Measurements from ENCODE around the gene PRKAG3.

PRKAG3 gene

GRCh38 chr2:218831378-218831990 is at the start of gene PRKAG3:
PRKAG3 (minus strand) TSS chr2:218831803.
- no peak for DNase-seq (ENCODE audit: low read depth in 2 of 2)

GRCh38 chr2:218880859-218881594 is 49.4 kb upstream of the PRKAG3 start:
- DNase-seq (ENCODE audit: low read depth in 2 of 2) = no peak

GRCh38 chr2:218880102-218880858 is 48.7 kb upstream of the PRKAG3 start, which contains the start of gene WNT10A:
WNT10A (plus strand) TSS chr2:218880852; CDS start chr2:218880996, 144 bp downstream.
- DNase-seq (ENCODE audit: low read depth in 2 of 2) = no peak

DNA sequence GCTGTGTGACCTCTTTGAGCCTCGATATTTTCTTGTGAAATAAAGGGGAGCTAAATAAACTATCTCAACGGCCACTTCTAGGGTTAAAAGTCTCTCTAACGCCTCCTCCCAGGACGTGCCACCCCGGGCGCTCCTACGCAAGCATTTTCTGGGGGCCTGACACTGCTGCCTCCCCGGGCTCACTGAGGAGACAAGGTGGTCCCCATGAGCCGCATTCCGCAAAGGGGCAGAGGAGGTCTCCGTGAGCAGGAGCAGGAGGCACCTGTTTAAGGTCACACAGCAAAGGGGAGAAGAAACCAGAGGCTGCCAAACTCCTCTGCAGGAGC is 48.1 kb upstream of the PRKAG3 start:
- no peak for DNase-seq (ENCODE audit: low read depth in 2 of 2)

DNA sequence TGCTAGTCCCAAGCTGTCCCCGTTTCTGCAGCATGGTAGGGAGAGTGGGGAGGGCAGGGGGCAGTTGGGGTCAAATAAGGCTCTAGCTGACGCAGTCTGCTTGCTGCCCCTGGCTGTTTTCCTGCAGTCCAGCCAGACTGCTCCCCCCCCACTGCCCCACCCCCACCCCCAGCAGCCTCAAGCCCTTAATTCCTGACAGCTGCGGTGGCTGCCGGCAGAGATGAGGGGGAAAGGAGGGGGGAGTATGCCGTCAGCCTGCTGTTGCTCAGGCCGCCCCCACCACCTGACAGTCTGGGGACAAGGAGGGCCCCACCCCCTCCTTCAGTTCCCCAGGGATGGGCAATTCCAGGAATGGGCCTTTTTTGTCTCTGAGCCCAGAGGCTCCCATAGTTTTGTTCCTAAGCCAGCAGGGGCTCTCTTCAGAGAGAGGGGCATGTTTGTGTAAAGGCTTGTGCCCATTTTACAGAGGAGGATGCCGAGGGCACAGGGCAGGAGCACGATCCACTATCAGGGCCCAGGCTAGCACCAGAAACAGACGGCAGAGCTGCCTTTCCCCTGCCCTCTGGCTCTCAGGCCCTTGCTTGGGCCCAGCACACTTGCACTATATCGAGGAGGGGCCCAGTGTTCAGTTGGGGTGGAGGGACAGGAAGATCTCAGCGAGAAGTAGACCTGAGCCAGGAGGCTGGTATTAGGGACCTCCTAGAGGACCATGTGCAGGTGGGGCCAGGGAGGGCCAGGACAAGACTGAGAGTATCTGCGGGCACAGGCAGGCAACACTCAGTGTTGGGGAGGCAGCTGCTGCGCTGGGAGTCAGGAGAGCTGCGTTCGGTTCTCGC is 47.5 kb upstream of the PRKAG3 start:
- no peak for DNase-seq (ENCODE audit: low read depth in 2 of 2)

DNA sequence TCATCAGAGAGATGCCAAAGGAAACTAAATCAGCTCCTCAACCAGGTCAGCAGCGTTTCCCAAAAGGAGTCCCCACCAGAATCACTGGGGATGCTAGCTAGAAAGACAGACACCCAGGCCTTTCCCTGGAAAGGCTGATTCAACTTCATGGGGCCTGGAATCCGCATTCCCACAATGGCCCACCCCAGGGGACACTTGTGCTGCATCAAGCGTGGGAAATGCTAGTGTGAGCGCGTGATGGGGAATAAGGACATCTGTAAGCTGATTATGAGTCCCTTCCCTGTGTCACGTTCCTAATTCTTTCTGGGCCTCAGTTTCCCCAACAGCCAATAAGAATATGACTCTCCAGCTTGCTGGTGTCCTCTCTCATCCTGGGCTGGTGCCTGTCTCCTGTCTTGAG is 46.9 kb upstream of the PRKAG3 start:
- DNase-seq (ENCODE audit: low read depth in 2 of 2) = no peak

DNA sequence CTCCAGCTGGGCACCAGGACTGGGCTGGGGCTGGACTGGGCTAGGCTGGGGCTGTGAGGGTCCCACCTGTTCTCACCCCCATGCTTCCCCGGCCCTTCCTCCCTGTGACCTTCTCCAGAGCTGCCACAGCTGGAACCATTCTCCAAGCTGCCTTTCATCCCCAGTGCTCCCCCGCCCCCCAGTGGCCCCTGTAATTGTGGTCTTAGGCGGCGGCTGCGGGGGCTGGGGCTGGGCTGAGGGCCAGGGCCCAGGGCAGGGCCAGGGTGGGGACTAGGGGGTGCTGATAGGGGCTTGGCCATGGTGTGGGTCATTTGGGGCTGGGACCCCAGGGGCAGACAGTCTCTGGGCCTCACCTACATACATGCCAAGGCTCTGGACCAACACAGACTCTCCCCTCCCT is 46.3 kb upstream of the PRKAG3 start:
- DNase-seq (ENCODE audit: low read depth in 2 of 2) = no peak

- DNase-seq (ENCODE audit: low read depth in 2 of 2) = no peak
Measured at GRCh38 chr2:218877331-218877730, 45.7 kb upstream of the PRKAG3 start.

- DNase-seq (ENCODE audit: low read depth in 2 of 2) = peak in 1 of 2 experiments; percentile 20
Measured at GRCh38 chr2:218876562-218877219, 45.1 kb upstream of the PRKAG3 start.

DNA sequence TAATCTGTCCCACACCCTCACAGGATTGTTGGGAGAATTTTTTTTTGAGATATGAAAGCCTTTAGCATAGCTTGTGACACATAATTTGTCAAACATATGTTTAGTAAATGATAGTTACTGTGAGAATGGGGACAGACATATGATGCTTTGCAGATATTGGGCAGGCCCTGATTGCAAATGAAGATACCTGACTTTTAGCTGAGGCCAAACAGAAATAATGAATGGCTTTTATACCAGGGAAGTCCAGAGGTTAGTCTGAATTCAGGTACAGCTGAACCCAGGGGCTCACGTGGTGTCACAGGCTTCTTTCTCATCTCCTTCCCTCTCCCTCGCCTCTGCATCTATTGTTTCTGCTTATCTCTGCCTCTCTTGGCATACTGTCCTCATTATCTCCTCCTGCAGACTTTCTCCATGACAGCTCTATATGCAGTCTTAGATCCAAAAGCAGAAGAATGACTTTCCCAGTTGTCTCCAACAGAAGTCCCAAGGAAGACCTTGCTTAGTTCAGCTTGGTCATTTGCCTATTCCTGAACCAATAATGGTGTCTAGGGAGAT is 44.2 kb upstream of the PRKAG3 start:
- no peak for DNase-seq (ENCODE audit: low read depth in 2 of 2)

- DNase-seq (ENCODE audit: low read depth in 2 of 2) = no peak
Measured at GRCh38 chr2:218873359-218874194, 42.0 kb upstream of the PRKAG3 start.

GRCh38 chr2:218872645-218873358 is 41.2 kb upstream of the PRKAG3 start:
- DNase-seq (ENCODE audit: low read depth in 2 of 2) = no peak

DNA sequence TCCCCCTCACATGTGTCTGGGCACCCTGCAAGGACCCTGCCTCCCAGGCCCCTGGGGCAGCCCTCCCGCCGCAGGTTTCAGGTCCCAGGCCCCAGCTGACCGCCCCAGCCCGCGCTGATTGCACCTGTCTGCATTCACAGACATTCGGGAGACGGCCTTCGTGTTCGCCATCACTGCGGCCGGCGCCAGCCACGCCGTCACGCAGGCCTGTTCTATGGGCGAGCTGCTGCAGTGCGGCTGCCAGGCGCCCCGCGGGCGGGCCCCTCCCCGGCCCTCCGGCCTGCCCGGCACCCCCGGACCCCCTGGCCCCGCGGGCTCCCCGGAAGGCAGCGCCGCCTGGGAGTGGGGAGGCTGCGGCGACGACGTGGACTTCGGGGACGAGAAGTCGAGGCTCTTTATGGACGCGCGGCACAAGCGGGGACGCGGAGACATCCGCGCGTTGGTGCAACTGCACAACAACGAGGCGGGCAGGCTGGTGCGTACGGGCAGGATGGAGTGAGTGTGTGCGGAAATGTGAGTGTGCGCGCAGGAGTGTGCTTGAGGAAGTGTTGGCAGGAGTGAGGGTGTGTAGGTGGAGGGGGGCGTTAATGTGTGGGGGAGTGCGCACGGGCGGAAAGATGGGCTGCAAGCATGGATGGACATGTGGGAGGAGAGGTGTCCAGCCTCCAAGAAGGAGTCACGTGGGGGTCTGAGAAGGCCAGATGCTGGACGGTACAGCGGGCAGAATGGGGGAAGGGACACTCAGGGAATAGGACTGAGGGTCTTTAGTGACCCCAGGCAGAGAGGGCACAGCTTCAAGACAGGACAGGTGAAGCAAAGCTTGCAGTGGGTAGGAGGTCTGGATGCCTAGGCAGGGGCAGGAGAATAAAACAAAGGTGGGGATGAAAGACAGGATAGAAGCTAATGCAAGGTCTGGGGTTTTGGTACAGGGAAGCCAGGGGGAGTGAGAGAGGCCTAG is 40.0 kb upstream of the PRKAG3 start:
- DNase-seq (ENCODE audit: low read depth in 2 of 2) = no peak

GRCh38 chr2:218870984-218871344 is 39.4 kb upstream of the PRKAG3 start:
- no peak for DNase-seq (ENCODE audit: low read depth in 2 of 2)

DNA sequence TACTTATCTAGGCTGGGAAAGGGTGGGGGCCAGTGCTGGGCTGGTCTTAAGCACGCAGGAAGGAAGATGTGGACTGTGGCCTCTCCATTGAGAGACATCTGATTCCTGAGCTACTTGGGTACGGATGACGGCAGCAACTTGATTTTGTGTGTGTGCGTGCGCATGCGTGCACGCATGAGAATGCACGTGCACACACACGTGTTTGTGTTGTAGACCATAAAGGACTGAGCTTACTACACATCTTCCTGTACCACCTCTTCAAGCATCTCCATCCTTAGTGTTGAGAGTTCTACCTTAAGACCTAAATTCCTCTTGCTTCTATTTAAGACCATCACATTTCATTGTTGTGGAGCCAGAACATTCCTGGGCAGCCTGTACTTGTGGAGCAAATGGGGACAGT is 37.5 kb upstream of the PRKAG3 start:
- DNase-seq (ENCODE audit: low read depth in 2 of 2) = no peak

GRCh38 chr2:218867900-218868299 is 36.3 kb upstream of the PRKAG3 start:
- DNase-seq (ENCODE audit: low read depth in 2 of 2) = no peak

GRCh38 chr2:218865999-218866398 is 34.4 kb upstream of the PRKAG3 start:
- no peak for DNase-seq (ENCODE audit: low read depth in 2 of 2)

DNA sequence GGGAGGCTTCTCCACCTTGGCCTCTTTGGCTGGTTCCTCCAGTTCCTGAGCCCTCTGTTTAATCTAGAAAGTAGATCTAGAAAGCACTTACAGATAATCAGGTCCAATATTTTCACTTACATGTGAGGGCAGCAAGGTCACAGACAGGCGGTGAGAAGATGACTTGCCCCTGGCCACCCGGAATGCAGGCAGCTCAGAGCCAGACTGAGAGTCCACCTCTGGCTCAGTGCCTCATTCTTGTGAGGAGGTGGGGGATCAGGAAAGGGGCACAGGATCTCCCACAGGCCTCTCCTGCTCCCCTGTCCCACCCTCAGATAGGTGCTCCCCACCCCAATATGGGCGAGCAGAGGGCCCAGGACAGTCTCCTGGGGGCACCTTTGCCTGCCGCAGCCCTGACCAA is 33.8 kb upstream of the PRKAG3 start:
- DNase-seq (ENCODE audit: low read depth in 2 of 2) = no peak

Data from fibroblast of skin of left quadriceps (primary cell).